Urothelium cell line (cell line): ENCODE results near the gene RBP4.
A peak's percentile ranks its signal among the peaks of the same experiment; 100 is the strongest.

Source experiments
- DNase-seq: peaks from one replicate; pipeline ENCODE4 v3.0.0; 2011; ENCODE audit warnings: low spot score, mixed read lengths
- FAIRE-seq: peaks from 2 replicates; lab custom pipeline; 2011; peaks lifted over from hg19 to GRCh38; lab: Jason Lieb, UNC

The RBP4 gene

GRCh38 chr10:93601146-93601773, at the start of gene RBP4:
Gene RBP4, minus strand, starts transcription at chr10:93601235. Its CDS starts 207 bp downstream, at chr10:93601028.
- FAIRE-seq = no peak

GRCh38 chr10:93639791-93640190, 38.8 kb upstream of the RBP4 start:
- no peak for FAIRE-seq

More at GRCh38 chr10:93601146-93601773, at the start of gene RBP4:
- peak; percentile 36 for DNase-seq

GRCh38 chr10:93630625-93631557, 29.9 kb upstream of the RBP4 start:
- FAIRE-seq (no peak), DNase-seq (no peak)

More at GRCh38 chr10:93639791-93640190, 38.8 kb upstream of the RBP4 start:
- DNase-seq = no peak

- no peak for DNase-seq
- no peak for FAIRE-seq
Measured at GRCh38 chr10:93629647-93630305, 28.7 kb upstream of the RBP4 start.

- FAIRE-seq (no peak), DNase-seq (no peak)
Measured at GRCh38 chr10:93628858-93629257, 27.8 kb upstream of the RBP4 start.

- FAIRE-seq (no peak), DNase-seq (no peak)
Measured at GRCh38 chr10:93622942-93623341, 21.9 kb upstream of the RBP4 start.

- DNase-seq = no peak
- no peak for FAIRE-seq
Measured at GRCh38 chr10:93620925-93621324, 19.9 kb upstream of the RBP4 start.

- FAIRE-seq = no peak
Measured at GRCh38 chr10:93615576-93616235, 14.7 kb upstream of the RBP4 start.

GRCh38 chr10:93614101-93614825, 13.2 kb upstream of the RBP4 start:
- FAIRE-seq (no peak), DNase-seq (no peak)

More at GRCh38 chr10:93615576-93616235, 14.7 kb upstream of the RBP4 start:
- no peak for DNase-seq

- DNase-seq (no peak), FAIRE-seq (no peak)
Measured at GRCh38 chr10:93613126-93613525, 12.1 kb upstream of the RBP4 start.

GRCh38 chr10:93612311-93612710, 11.3 kb upstream of the RBP4 start, which contains the start of gene PDE6C:
Gene PDE6C, plus strand, starts transcription at chr10:93612537. Its CDS starts 189 bp downstream, at chr10:93612726.
- FAIRE-seq (no peak), DNase-seq (no peak)

- DNase-seq (no peak), FAIRE-seq (no peak)
Measured at GRCh38 chr10:93608421-93608820, 7.4 kb upstream of the RBP4 start.

- DNase-seq = no peak
- FAIRE-seq = no peak
Measured at GRCh38 chr10:93604146-93604545, 3.1 kb upstream of the RBP4 start.

GRCh38 chr10:93603023-93603422, 2.0 kb upstream of the RBP4 start:
- no peak for FAIRE-seq
- no peak for DNase-seq

GRCh38 chr10:93601774-93602162, 733 bp upstream of the RBP4 start:
- no peak for FAIRE-seq
- no peak for DNase-seq

- DNase-seq (no peak), FAIRE-seq (no peak)
Measured at GRCh38 chr10:93600446-93601145, 439 bp downstream of the RBP4 start.

- DNase-seq (no peak), FAIRE-seq (no peak)
Measured at GRCh38 chr10:93599778-93600177, 1.3 kb downstream of the RBP4 start.

GRCh38 chr10:93599335-93599734, 1.7 kb downstream of the RBP4 start:
- DNase-seq (no peak), FAIRE-seq (no peak)

GRCh38 chr10:93598157-93598556, 2.9 kb downstream of the RBP4 start:
- no peak for FAIRE-seq
- no peak for DNase-seq
